Measurements from ENCODE around the gene ASIC4.

ASIC4 gene

GRCh38 chr2:219562049-219563020 is 48.1 kb downstream of the ASIC4 start:
- peaks cover 3% of the 10 kb centered on the region for H3K27me3 Mint-ChIP-seq (ENCODE audit: low read depth, poor library complexity)
- H3K4me1 Mint-ChIP-seq = peaks cover 29% of the 10 kb centered on the region
- no peak for TF ChIP-seq CTCF (IDR thresholded peaks at IDR 0.05)
- no peak overlapping the region for H3K27ac Mint-ChIP-seq
- DNase-seq = no peak
- no peaks in the 10 kb centered on the region for H3K9me3 Mint-ChIP-seq
- no peak overlapping the region for H3K4me3 Mint-ChIP-seq
- peaks cover 60% of the 10 kb centered on the region for H3K36me3 Mint-ChIP-seq (ENCODE audit: low read depth)

- H3K4me3 Mint-ChIP-seq = no peak overlapping the region
- peaks cover 34% of the 10 kb centered on the region for H3K4me1 Mint-ChIP-seq
- H3K27ac Mint-ChIP-seq = peak overlapping the region; percentile 65
- H3K27me3 Mint-ChIP-seq (ENCODE audit: low read depth, poor library complexity) = peaks cover 3% of the 10 kb centered on the region
- no peak for DNase-seq
- TF ChIP-seq CTCF (IDR thresholded peaks at IDR 0.05) = no peak
- H3K9me3 Mint-ChIP-seq = no peaks in the 10 kb centered on the region
- H3K36me3 Mint-ChIP-seq (ENCODE audit: low read depth) = peaks cover 70% of the 10 kb centered on the region
Observed at GRCh38 chr2:219563271-219563928, 49.1 kb downstream of the ASIC4 start.

- H3K9me3 Mint-ChIP-seq = no peaks in the 10 kb centered on the region
- no peak overlapping the region for H3K27ac Mint-ChIP-seq
- no peak for TF ChIP-seq CTCF (IDR thresholded peaks at IDR 0.05)
- no peak overlapping the region for H3K4me3 Mint-ChIP-seq
- H3K4me1 Mint-ChIP-seq = peaks cover 50% of the 10 kb centered on the region
- no peak for DNase-seq
- peaks cover 67% of the 10 kb centered on the region for H3K36me3 Mint-ChIP-seq (ENCODE audit: low read depth)
- H3K27me3 Mint-ChIP-seq (ENCODE audit: low read depth, poor library complexity) = peaks cover 3% of the 10 kb centered on the region
Observed at GRCh38 chr2:219565130-219566080, 51.1 kb downstream of the ASIC4 start.

- Mint-ChIP-seq H3K36me3 (ENCODE audit: low read depth) (peaks cover 67% of the 10 kb centered on the region), H3K4me3 (no peak overlapping the region), H3K27me3 (ENCODE audit: low read depth, poor library complexity) (peaks cover 3% of the 10 kb centered on the region), H3K27ac (no peak overlapping the region), H3K9me3 (no peaks in the 10 kb centered on the region), H3K4me1 (peaks cover 40% of the 10 kb centered on the region)
- no peak for TF ChIP-seq CTCF (IDR thresholded peaks at IDR 0.05)
- no peak for DNase-seq
Observed at GRCh38 chr2:219566640-219567039, 52.4 kb downstream of the ASIC4 start.

GRCh38 chr2:219567131-219567530 is 52.8 kb downstream of the ASIC4 start:
- no peak for TF ChIP-seq CTCF (IDR thresholded peaks at IDR 0.05)
- Mint-ChIP-seq H3K4me1 (peaks cover 40% of the 10 kb centered on the region), H3K9me3 (no peaks in the 10 kb centered on the region), H3K4me3 (no peak overlapping the region), H3K27me3 (ENCODE audit: low read depth, poor library complexity) (peaks cover 3% of the 10 kb centered on the region), H3K27ac (no peak overlapping the region), H3K36me3 (ENCODE audit: low read depth) (peaks cover 67% of the 10 kb centered on the region)
- DNase-seq = no peak
